ENCODE data around the gene PXMP2.

The PXMP2 gene

GRCh38 chr12:132668191-132669088 lies 18.9 kb upstream of the PXMP2 start:
- DNase-seq (no peak), ATAC-seq (replicated peaks) (no peak)
- no peaks in the 10 kb centered on the region for H3K27me3 Mint-ChIP-seq
- H3K4me3 Mint-ChIP-seq = no peak overlapping the region
- H3K27ac Mint-ChIP-seq = no peak overlapping the region
- H3K9me3 Mint-ChIP-seq = no peaks in the 10 kb centered on the region
- peaks cover 0 to 5% of the 10 kb centered on the region in 2 donors for H3K4me1 Mint-ChIP-seq (ENCODE audit: low read depth in 2 of 2)
- peaks cover 31% of the 10 kb centered on the region for H3K36me3 Mint-ChIP-seq (ENCODE audit: insufficient read depth)

GRCh38 chr12:132669166-132669879 lies 18.1 kb upstream of the PXMP2 start:
- H3K4me1 Mint-ChIP-seq (ENCODE audit: low read depth in 2 of 2) = peaks cover 0 to 8% of the 10 kb centered on the region in 2 donors
- ATAC-seq (replicated peaks) (no peak), DNase-seq (no peak)
- no peak overlapping the region for H3K4me3 Mint-ChIP-seq
- H3K36me3 Mint-ChIP-seq (ENCODE audit: insufficient read depth) = peaks cover 31% of the 10 kb centered on the region
- no peaks in the 10 kb centered on the region for H3K9me3 Mint-ChIP-seq
- no peaks in the 10 kb centered on the region for H3K27me3 Mint-ChIP-seq
- H3K27ac Mint-ChIP-seq = no peak overlapping the region

GRCh38 chr12:132672116-132672515 lies 15.3 kb upstream of the PXMP2 start:
- no peaks in the 10 kb centered on the region for H3K27me3 Mint-ChIP-seq
- no peak overlapping the region for H3K4me3 Mint-ChIP-seq
- no peak for DNase-seq
- peak overlapping the region; percentile 9 to 25 for H3K27ac Mint-ChIP-seq
- H3K9me3 Mint-ChIP-seq = no peaks in the 10 kb centered on the region
- peaks cover 39% of the 10 kb centered on the region for H3K36me3 Mint-ChIP-seq (ENCODE audit: insufficient read depth)
- H3K4me1 Mint-ChIP-seq (ENCODE audit: low read depth in 2 of 2) = peaks cover 0 to 5% of the 10 kb centered on the region in 2 donors
- ATAC-seq (replicated peaks) = no peak

- peaks cover 0 to 5% of the 10 kb centered on the region in 2 donors for H3K4me1 Mint-ChIP-seq (ENCODE audit: low read depth in 2 of 2)
- H3K27ac Mint-ChIP-seq = no peak overlapping the region
- DNase-seq = no peak
- no peaks in the 10 kb centered on the region for H3K9me3 Mint-ChIP-seq
- peaks cover 36% of the 10 kb centered on the region for H3K36me3 Mint-ChIP-seq (ENCODE audit: insufficient read depth)
- H3K27me3 Mint-ChIP-seq = no peaks in the 10 kb centered on the region
- ATAC-seq (replicated peaks) = no peak
- no peak overlapping the region for H3K4me3 Mint-ChIP-seq
Measured at GRCh38 chr12:132672678-132673077, 14.7 kb upstream of the PXMP2 start.

GRCh38 chr12:132673288-132674179 lies 13.9 kb upstream of the PXMP2 start:
- Mint-ChIP-seq H3K27me3 (no peaks in the 10 kb centered on the region), H3K27ac (peak overlapping the region in 1 of 2 donors; percentile 62), H3K4me3 (no peak overlapping the region), H3K9me3 (no peaks in the 10 kb centered on the region), H3K4me1 (ENCODE audit: low read depth in 2 of 2) (peaks cover 0 to 5% of the 10 kb centered on the region in 2 donors), H3K36me3 (ENCODE audit: insufficient read depth) (peaks cover 33% of the 10 kb centered on the region)
- ATAC-seq (replicated peaks) (no peak), DNase-seq (no peak)

GRCh38 chr12:132674561-132674960 lies 12.8 kb upstream of the PXMP2 start:
- H3K27me3 Mint-ChIP-seq = no peaks in the 10 kb centered on the region
- H3K4me3 Mint-ChIP-seq = no peak overlapping the region
- ATAC-seq (replicated peaks) = no peak
- peak overlapping the region in 1 of 2 donors; percentile 71 for H3K27ac Mint-ChIP-seq
- H3K9me3 Mint-ChIP-seq = no peaks in the 10 kb centered on the region
- peaks cover 0 to 5% of the 10 kb centered on the region in 2 donors for H3K4me1 Mint-ChIP-seq (ENCODE audit: low read depth in 2 of 2)
- no peak for DNase-seq
- peaks cover 23% of the 10 kb centered on the region for H3K36me3 Mint-ChIP-seq (ENCODE audit: insufficient read depth)

- Mint-ChIP-seq H3K4me1 (ENCODE audit: low read depth in 2 of 2) (peaks cover 0 to 10% of the 10 kb centered on the region in 2 donors), H3K27ac (no peak overlapping the region), H3K9me3 (no peaks in the 10 kb centered on the region), H3K4me3 (no peak overlapping the region), H3K27me3 (no peaks in the 10 kb centered on the region), H3K36me3 (ENCODE audit: insufficient read depth) (peaks cover 13% of the 10 kb centered on the region)
- no peak for ATAC-seq (replicated peaks)
- no peak for DNase-seq
Measured at GRCh38 chr12:132675757-132676432, 11.5 kb upstream of the PXMP2 start.

GRCh38 chr12:132677492-132677891 lies 9.9 kb upstream of the PXMP2 start:
- no peak overlapping the region for H3K27ac Mint-ChIP-seq
- no peak for ATAC-seq (replicated peaks)
- H3K4me1 Mint-ChIP-seq (ENCODE audit: low read depth in 2 of 2) = peaks cover 0 to 10% of the 10 kb centered on the region in 2 donors
- no peaks in the 10 kb centered on the region for H3K27me3 Mint-ChIP-seq
- H3K9me3 Mint-ChIP-seq = no peaks in the 10 kb centered on the region
- H3K36me3 Mint-ChIP-seq (ENCODE audit: insufficient read depth) = peaks cover 14% of the 10 kb centered on the region
- no peak overlapping the region for H3K4me3 Mint-ChIP-seq
- no peak for DNase-seq

- peaks cover 18% of the 10 kb centered on the region for H3K36me3 Mint-ChIP-seq (ENCODE audit: insufficient read depth)
- no peaks in the 10 kb centered on the region for H3K9me3 Mint-ChIP-seq
- no peaks in the 10 kb centered on the region for H3K27me3 Mint-ChIP-seq
- H3K4me1 Mint-ChIP-seq (ENCODE audit: low read depth in 2 of 2) = peaks cover 15 to 16% of the 10 kb centered on the region in 2 donors
- peak overlapping the region; percentile 37 to 85 for H3K4me3 Mint-ChIP-seq
- DNase-seq (no peak), ATAC-seq (replicated peaks) (no peak)
- H3K27ac Mint-ChIP-seq = peak overlapping the region in 1 of 2 donors; percentile 76
Measured at GRCh38 chr12:132685400-132685799, 2.0 kb upstream of the PXMP2 start.

- Mint-ChIP-seq H3K27me3 (no peaks in the 10 kb centered on the region), H3K27ac (peak overlapping the region; percentile 41 to 76), H3K36me3 (ENCODE audit: insufficient read depth) (peaks cover 18% of the 10 kb centered on the region), H3K4me1 (ENCODE audit: low read depth in 2 of 2) (peaks cover 10 to 16% of the 10 kb centered on the region in 2 donors), H3K4me3 (peak overlapping the region; percentile 79 to 85), H3K9me3 (no peaks in the 10 kb centered on the region)
- DNase-seq (no peak), ATAC-seq (replicated peaks) (peak; percentile 46)
Measured at GRCh38 chr12:132686825-132687210, 569 bp upstream of the PXMP2 start.

GRCh38 chr12:132689227-132689626 lies 1.8 kb downstream of the PXMP2 start:
- no peak for ATAC-seq (replicated peaks)
- Mint-ChIP-seq H3K4me3 (peak overlapping the region; percentile 60 to 64), H3K4me1 (ENCODE audit: low read depth in 2 of 2) (peaks cover 10 to 16% of the 10 kb centered on the region in 2 donors), H3K9me3 (no peaks in the 10 kb centered on the region), H3K27ac (peak overlapping the region in 1 of 2 donors; percentile 91), H3K36me3 (ENCODE audit: insufficient read depth) (peaks cover 16% of the 10 kb centered on the region), H3K27me3 (no peaks in the 10 kb centered on the region)
- no peak for DNase-seq

GRCh38 chr12:132690112-132690511 lies 2.7 kb downstream of the PXMP2 start:
- H3K4me1 Mint-ChIP-seq (ENCODE audit: low read depth in 2 of 2) = peaks cover 8 to 16% of the 10 kb centered on the region in 2 donors
- peak overlapping the region in 1 of 2 donors; percentile 25 for H3K4me3 Mint-ChIP-seq
- H3K27me3 Mint-ChIP-seq = no peaks in the 10 kb centered on the region
- no peak for DNase-seq
- H3K36me3 Mint-ChIP-seq (ENCODE audit: insufficient read depth) = peaks cover 16% of the 10 kb centered on the region
- no peak for ATAC-seq (replicated peaks)
- H3K27ac Mint-ChIP-seq = no peak overlapping the region
- no peaks in the 10 kb centered on the region for H3K9me3 Mint-ChIP-seq

Data from effector memory CD8-positive, alpha-beta T cell (primary cell).